Pancreas (tissue), 10 donors: Measurements from ENCODE around the gene PIGN. TPM values are rescaled to one million over a fixed set of nuclear protein-coding genes. Genes with fewer than 3 reads are reported as not detected.

Experiments used
- ATAC-seq, 4 donors: fragments of 200-7000 bp; cut with Tn5 transposase; one replicate each; pipeline versions ENCODE4 v1.8.0 to v1.9.1; 2020; ENCODE audit warnings: mild to moderate bottlenecking in 4 of 4, moderate library complexity in 4 of 4
- DNase-seq, 6 donors: peaks; one replicate each; pipeline ENCODE4 v3.0.0-alpha.2; 2020
- FAIRE-seq: peaks from 2 replicates; lab custom pipeline; 2012; peaks lifted over from hg19 to GRCh38; lab: Jason Lieb, UNC
- H3K27ac ChIP-seq, 4 donors: fragments of 200-600 bp; sonication (generic); 1 replicate in 3 of 4; 2 replicates in 1 of 4; pipeline versions ENCODE4 v1.5.0 to v1.8.0; 2020
- H3K27me3 ChIP-seq, 4 donors: fragments of 200-600 bp; one replicate each; pipeline ENCODE4 v1.8.0; 2021
- H3K36me3 ChIP-seq, 3 donors: fragments of 200-600 bp; sonication (generic) in 1 of 3; one replicate each; pipeline versions ENCODE4 v1.5.0 to v1.8.0; 2020 to 2021
- H3K4me1 ChIP-seq, 3 donors: fragments of 200-600 bp; one replicate each; pipeline ENCODE4 v1.8.0; 2021
- H3K4me3 ChIP-seq, 4 donors: fragments of 200-600 bp; sonication (generic) in 2 of 4; one replicate each; pipeline versions ENCODE4 v1.5.0 to v1.8.0; 2020 to 2021
- H3K9me3 ChIP-seq, 4 donors: fragments of 200-600 bp; one replicate each; pipeline ENCODE4 v1.8.0; 2021
- CTCF ChIP-seq, 4 donors: fragments of 200-600 bp; sonication (generic) in 3 of 4; IDR thresholded peaks; one replicate each; pipeline versions ENCODE4 v1.5.0 to v1.8.0; 2021; ENCODE audit warnings: antibody characterized with exemption in 4 of 4
- WGBS, 2 donors: extraction: QIAGEN DNeasy Blood & Tissue Kit; methylation state at CpG; one replicate each; pipeline ENCODE4 v1.1.7; 2013; 5-methylcytosine and 5-hydroxymethylcytosine counted together
- intact Hi-C, 3 donors: fragments of 100-400 bp; cut with DNase I; formaldehyde crosslinking; loops; one replicate each; pipeline versions ENCODE4 v1.11.1 to v1.14.2; 2022
- polyA plus RNA-seq, 2 donors: library from polyadenylated mRNA; stranded (reverse); fragments of 200-250 nt; gene quantifications; one replicate each; pipeline ENCODE4 v1.2.3, GENCODE V29; 2013
- total RNA-seq, 6 donors: library from RNA; stranded (reverse); fragmentation: NEBNext Ultra II Directional in 4 of 6; extraction: Animal tissue kit (Norgen Biotek cat#: 25700) in 4 of 6; gene quantifications; one replicate each; pipeline versions ENCODE4 v1.2.1 to v1.2.4, GENCODE V29; 2021 to 2023
- donor health status: healthy with polysubstance abuse.
- donor health status: DM: no; HTN: no; CAD: no; lungs with moderate emphysema.
- donor health status: DM: no; HTN: no; CAD: no.
- donor health status: control.
- donor health status: control.
- donor health status: Bipolar disorder and iron deficiency.
- donor health status: DM: yes; HTN: yes; CAD: no.
- donor health status: DM: no; HTN: no; CAD: no.
- donor health status: DM: no; HTN: no; CAD: no.
- donor health status: DM: yes; HTN: yes; CAD: no.

PIGN gene
- total and polyA plus RNA-seq, 8 donors = 3.1 to 23.1 (median 17.1) TPM

- Histone ChIP-seq H3K4me3 (no peak overlapping the region), H3K27me3 (no peaks in the 10 kb centered on the region), H3K9me3 (no peaks in the 10 kb centered on the region), H3K4me1 (peaks cover 0 to 11% (median 4%) of the 10 kb centered on the region in 3 donors), H3K27ac (no peak overlapping the region), H3K36me3 (peaks cover 0 to 18% (median 0%) of the 10 kb centered on the region in 3 donors)
- intact Hi-C loops = no loop called here
- FAIRE-seq = no peak
- TF ChIP-seq CTCF (IDR thresholded peaks at IDR 0.05) = no peak
- DNase-seq = no peak
- no peak for ATAC-seq
Observed at GRCh38 chr18:62089174-62089573, 97.7 kb downstream of the PIGN start.

- Histone ChIP-seq H3K27me3 (no peaks in the 10 kb centered on the region), H3K4me1 (peaks cover 0 to 11% (median 4%) of the 10 kb centered on the region in 3 donors), H3K27ac (no peak overlapping the region), H3K4me3 (no peak overlapping the region), H3K9me3 (no peaks in the 10 kb centered on the region), H3K36me3 (peaks cover 0 to 18% (median 0%) of the 10 kb centered on the region in 3 donors)
- WGBS, 2 donors = 86 to 94% methylated on average over 2 of the region's 2 CpGs
- TF ChIP-seq CTCF (IDR thresholded peaks at IDR 0.05) = no peak
- intact Hi-C loops = no loop called here
- no peak for ATAC-seq
- FAIRE-seq = no peak
- no peak for DNase-seq
Observed at GRCh38 chr18:62088156-62088555, 98.7 kb downstream of the PIGN start.

GRCh38 chr18:62085756-62086155 is 101.1 kb downstream of the PIGN start:
- no peak for FAIRE-seq
- no peak overlapping the region for H3K27ac ChIP-seq
- intact Hi-C loops = no loop called here
- H3K4me1 ChIP-seq = no peaks in the 10 kb centered on the region
- DNase-seq = no peak
- no peak overlapping the region for H3K4me3 ChIP-seq
- H3K36me3 ChIP-seq = peaks cover 0 to 18% (median 2%) of the 10 kb centered on the region in 3 donors
- TF ChIP-seq CTCF (IDR thresholded peaks at IDR 0.05) = no peak
- H3K27me3 ChIP-seq = no peaks in the 10 kb centered on the region
- 92 to 98% methylated on average over 5 of the region's 5 CpGs for WGBS, 2 donors
- no peak for ATAC-seq
- H3K9me3 ChIP-seq = no peaks in the 10 kb centered on the region

GRCh38 chr18:62081761-62082294 is 105.0 kb downstream of the PIGN start:
- Histone ChIP-seq H3K27ac (no peak overlapping the region), H3K27me3 (no peaks in the 10 kb centered on the region), H3K9me3 (no peaks in the 10 kb centered on the region), H3K36me3 (peaks cover 0 to 10% (median 2%) of the 10 kb centered on the region in 3 donors), H3K4me1 (no peaks in the 10 kb centered on the region), H3K4me3 (no peak overlapping the region)
- no peak for TF ChIP-seq CTCF (IDR thresholded peaks at IDR 0.05)
- FAIRE-seq (no peak), ATAC-seq (no peak), DNase-seq (no peak)
- intact Hi-C loops = no loop called here
- WGBS, 2 donors = 79 to 91% methylated on average over 1 of the region's 1 CpG

GRCh38 chr18:62081248-62081647 is 105.6 kb downstream of the PIGN start:
- peaks cover 0 to 10% (median 2%) of the 10 kb centered on the region in 3 donors for H3K36me3 ChIP-seq
- intact Hi-C loops = no loop called here
- TF ChIP-seq CTCF (IDR thresholded peaks at IDR 0.05) = no peak
- H3K4me1 ChIP-seq = no peaks in the 10 kb centered on the region
- H3K4me3 ChIP-seq = no peak overlapping the region
- no peak overlapping the region for H3K27ac ChIP-seq
- FAIRE-seq (no peak), ATAC-seq (no peak), DNase-seq (no peak)
- H3K27me3 ChIP-seq = no peaks in the 10 kb centered on the region
- 98 to 100% methylated on average over 1 of the region's 1 CpG for whole genome bisulfite sequencing, 2 donors
- no peaks in the 10 kb centered on the region for H3K9me3 ChIP-seq
